GM18520 (cell line): Measurements from ENCODE around the gene AJM1.
"Not testable (repeated sequence)": the region's sequence is repeated elsewhere in the genome, so short reads cannot be mapped to it uniquely, and the experiment has no call there.

Experiments used
- ATAC-seq: cut with Tn5 transposase; IDR thresholded peaks from one replicate; pipeline ENCODE4 v1.9.1; 2021; ENCODE audit not compliant: unreplicated experiment

Gene AJM1

GRCh38 chr9:136829981-136830885, 12.0 kb upstream of the AJM1 start:
- ATAC-seq = no peak

DNA sequence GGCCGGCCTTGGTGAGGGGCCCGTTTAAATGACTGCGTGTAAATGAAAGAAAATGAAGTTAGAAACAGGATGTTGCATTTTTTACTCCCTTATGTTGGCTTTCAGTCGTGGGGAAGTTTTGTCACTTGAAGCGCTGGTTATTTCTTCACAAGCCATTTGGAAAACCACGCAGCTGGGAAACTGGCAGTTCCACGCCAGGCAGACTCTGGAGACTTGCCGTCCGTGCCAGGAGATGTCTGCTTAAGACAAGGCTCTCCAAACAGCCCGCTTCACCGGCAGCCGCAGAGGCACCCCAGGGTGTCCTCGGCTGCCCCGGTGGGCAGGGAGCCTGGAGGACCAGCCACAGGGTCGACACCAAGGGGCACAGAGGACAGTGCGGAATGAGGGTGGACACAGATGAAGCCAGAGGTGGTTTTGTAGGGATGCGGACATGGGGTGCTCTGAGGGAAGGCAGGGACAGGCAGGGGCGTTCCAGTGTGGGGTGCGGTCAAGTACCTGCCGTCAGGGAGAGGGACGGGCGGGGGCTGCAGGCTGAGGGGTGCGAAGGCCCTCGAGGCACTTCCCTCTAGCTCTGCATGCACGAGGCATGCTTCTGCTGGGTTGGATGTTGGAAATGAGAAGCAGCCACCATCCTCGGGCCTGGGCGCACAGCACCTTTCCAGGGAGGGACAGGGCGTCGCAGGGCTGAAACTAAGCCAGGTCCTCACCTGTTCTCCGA, 11.1 kb upstream of the AJM1 start:
- no peak for ATAC-seq

DNA sequence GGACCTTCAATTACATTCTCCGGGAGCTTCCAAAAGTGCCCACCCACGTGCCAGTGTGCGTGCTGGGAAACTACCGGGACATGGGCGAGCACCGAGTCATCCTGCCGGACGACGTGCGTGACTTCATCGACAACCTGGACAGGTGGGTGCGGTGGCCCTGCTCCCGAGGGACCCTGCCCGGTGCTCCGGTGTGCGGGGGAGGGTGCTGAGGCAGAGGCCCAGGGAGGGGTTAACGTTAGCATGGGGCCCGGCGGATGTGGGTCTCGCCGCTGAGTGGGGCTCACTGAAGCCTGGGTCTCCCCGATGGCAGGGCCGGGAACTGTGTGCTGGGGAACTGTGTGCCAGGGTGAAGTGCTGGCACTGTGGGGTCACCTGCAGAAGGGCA, 10.6 kb upstream of the AJM1 start:
- no peak for ATAC-seq

DNA sequence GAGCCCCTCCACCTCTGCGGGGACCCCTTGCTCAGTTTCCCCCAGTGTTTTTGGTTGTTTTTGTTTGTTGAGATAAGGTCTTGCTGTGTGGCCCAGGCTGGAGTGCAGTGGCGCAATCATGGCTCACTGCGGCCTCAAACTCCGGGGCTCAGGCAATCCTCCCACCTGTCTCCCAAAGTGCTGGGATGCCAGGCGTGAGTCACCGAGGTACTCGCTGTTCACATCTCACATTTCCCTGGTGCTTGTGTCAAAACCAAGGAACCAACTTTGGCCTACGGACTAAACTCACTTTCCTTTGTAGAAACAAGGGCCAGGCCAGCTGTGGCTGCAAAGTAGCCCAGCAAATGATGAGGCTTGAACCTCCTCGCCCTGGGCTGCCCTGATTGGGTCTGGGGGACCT, 9.7 kb upstream of the AJM1 start:
- no peak for ATAC-seq

DNA sequence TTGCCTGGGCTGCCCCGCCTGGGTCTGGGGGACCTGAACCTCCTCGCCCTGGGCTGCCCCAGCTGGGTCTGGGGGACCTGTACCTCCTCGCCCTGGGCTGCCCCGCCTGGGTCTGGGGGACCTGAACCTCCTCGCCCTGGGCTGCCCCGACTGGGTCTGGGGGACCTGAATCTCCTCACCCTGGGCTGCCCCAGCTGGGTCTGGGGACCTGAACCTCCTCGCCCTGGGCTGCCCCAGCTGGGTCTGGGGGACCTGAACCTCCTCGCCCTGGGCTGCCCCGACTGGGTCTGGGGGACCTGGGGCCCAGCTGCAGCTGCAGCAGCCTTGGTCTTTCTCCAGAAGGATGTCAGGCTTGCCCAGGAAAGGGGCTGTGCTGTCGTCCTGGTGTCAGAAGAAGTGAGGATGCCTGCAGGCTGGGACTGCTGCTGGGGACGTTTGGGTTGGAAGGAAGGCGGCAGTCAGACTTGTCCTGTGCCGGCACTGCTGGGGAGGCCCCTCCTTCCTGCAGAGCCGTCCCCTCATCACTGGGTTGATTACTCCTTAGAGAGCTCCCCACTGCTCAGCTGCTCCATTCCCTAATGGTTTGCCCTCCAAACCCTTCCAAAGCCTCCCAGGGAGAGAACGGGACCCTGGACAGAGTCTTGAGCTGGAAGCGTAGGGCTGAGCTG, 8.8 kb upstream of the AJM1 start:
- not testable (repeated sequence) for ATAC-seq

GRCh38 chr9:136835162-136835931, 6.9 kb upstream of the AJM1 start:
- no peak for ATAC-seq

GRCh38 chr9:136835932-136836904, 6.1 kb upstream of the AJM1 start:
- no peak for ATAC-seq

DNA sequence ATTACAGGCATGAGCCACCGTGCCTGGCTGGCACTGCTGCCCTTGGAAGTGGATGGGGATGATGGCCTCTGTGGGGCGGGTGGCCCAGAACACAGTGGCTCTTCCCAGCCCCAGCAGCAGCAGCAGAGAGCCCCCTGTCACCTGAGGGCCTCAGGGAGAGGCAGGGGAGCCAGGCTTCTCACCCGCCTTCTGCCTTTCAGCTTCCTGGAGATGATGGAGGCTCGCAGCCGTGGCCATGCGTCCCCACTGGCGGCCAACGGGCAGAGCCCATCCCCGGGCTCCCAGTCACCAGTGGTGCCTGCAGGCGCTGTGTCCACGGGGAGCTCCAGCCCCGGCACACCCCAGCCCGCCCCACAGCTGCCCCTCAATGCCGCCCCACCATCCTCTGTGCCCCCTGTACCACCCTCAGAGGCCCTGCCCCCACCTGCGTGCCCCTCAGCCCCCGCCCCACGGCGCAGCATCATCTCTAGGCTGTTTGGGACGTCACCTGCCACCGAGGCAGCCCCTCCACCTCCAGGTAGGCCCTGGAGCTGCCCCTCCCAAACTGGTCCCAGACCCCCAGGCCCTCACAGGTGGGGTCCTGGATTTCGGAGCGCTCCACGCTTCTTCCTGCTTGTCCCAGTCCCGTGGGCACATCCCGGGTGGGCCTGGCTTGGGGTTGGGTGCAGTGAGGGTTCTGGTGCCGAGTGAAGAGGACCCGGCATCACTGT, 5.0 kb upstream of the AJM1 start:
- no peak for ATAC-seq

- not testable (repeated sequence) for ATAC-seq
Measured at GRCh38 chr9:136837856-136838277, 4.4 kb upstream of the AJM1 start.

DNA sequence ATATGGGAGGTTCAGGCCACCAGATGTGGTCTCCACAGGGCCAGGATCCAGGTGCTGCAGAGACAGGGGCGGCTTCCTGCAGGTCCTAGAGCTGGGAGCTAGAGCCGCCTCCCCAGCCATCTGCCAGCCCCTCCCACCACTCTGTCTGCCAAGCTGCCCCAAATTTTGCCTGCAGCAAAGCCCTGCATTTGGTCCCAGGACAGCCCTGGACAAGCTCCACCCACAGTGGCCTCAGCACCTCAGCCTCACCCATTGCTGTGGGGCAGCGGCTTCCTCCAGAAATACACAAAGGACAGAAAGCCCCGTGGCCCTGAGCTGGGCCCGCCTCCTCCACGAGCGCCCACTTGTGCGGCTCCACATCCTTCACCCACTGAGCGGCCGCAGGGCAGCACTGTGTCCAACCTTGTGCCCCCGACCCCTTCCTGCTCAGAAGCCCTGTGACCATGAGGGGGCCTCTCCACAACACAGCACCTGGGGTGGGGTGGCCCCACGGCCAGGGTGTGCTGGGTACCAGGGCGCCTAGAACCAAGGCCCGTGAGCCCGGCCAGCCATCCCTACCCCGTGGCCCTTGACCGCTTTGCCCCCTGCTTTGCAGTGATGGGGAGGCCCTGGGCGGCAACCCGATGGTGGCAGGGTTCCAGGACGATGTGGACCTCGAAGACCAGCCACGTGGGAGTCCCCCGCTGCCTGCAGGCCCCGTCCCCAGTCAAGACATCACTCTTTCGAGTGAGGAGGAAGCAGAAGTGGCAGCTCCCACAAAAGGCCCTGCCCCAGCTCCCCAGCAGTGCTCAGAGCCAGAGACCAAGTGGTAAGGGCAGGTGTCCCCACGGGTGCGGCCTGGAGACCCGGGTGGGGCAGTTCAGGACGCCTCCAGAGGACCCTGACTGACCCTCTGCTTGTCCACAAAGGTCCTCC, 3.7 kb upstream of the AJM1 start:
- no peak for ATAC-seq

DNA sequence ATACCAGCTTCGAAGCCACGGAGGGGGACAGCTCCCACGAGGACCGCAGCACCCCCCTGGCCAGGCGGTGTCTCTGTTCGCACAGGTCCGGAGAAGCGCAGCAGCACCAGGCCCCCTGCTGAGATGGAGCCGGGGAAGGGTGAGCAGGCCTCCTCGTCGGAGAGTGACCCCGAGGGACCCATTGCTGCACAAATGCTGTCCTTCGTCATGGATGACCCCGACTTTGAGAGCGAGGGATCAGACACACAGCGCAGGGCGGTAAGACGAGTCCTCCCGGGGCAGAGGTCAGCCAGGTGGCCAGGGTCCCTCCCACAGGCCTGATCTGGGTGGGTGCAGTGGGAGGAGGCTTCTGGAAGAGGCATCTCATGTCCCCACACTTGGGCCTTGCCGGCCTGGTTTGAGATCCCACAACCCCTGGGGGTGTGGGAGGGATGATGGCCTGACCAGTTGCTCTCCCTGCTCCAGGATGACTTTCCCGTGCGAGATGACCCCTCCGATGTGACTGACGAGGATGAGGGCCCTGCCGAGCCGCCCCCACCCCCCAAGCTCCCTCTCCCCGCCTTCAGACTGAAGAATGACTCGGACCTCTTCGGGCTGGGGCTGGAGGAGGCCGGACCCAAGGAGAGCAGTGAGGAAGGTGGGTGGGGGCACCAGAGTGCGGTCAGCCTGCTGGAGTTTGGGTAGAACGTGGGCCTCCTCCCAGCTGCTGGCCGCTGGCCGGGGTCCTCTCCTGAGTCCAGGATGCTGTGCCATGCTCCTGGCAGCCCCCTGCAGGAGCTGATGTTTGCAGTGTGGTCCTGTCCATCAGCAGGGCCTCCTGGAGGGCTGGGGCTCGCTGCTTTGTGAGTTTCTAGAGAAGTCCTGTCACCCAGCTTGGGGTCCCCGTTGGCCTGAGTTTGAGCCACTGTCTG, 2.8 kb upstream of the AJM1 start:
- ATAC-seq = no peak

- no peak for ATAC-seq
Measured at GRCh38 chr9:136840140-136840876, 2.0 kb upstream of the AJM1 start.

DNA sequence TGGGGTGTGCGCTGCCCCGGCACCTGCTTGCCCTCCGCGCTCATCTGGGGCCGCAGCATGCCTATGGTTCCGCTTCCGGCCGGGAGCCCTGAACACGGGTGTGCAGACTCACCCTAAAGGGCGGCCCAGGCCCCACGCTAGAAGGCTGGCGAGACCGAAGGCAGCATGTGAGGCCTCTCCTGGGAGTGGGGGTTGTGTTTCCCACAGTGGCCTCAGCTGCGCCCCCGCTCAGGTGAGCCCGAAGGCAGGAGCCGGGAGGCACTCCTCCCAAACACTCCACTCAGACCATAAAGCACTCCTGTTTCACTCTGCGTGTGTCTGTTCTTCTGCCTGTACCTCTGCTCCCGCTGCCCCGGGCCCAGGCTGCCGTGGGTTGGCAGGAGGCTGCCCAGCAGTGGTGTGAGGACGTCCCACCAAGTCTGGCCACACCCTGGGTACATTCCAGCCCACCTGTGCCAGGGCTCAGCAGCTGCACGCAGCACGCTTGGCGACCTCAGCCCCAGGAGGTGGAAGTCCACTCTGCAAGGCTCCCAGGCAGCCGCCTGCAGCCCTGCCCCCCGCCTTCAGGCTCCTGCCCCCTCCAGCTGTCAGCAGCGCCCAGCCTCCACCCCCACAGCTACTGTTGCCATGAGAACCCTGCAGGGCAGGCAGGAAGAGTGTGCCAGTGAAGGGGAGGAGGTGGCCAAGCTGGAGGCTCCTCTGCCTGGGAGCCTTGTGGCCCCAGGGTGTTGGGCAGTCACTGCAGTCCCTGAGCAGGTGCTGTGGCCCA, 1.2 kb upstream of the AJM1 start:
- no peak for ATAC-seq

DNA sequence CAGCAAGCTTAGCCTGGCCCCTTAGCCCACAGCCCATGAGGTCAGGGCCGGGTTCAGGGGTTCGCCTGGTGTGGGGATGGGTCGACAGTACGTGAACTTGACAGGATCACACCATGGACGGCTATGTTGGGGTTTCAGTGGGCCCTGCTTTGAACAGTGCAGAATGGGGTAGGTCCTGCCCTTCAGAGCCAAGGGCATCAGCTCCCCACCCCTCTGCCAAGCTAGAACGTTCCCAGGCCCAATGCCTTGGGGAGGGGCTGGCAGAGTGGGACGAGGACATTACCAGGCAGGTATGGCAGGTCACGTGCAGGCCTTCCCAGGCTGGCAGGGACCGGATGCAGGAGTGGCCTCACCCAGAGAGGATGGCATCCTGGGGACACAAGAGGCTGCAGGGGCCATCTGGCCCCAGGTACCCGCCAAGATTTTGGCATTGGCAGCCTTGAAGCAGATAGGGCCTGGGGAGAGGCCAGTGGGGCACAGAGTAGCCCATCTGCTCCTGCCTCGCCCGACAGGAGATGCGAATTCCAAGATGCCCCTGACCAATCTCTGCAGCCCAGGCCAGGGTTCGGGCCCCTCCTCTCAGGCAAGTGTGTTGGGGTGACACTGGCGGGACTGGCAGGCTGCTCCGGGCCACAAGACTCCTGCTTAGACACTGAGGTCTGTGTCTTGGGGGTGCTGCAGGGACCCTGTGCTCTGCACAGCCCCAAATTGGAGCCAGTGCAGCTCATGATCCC, 465 bp upstream of the AJM1 start:
- not testable (repeated sequence) for ATAC-seq
